NCI-H1694 (cell line): ENCODE measurements around the gene MEG3.

ENCODE experiments used
- DNase-seq: peaks from one replicate; lab custom pipeline; 2025; lab: John Stamatoyannopoulos, UW

Gene MEG3

DNA sequence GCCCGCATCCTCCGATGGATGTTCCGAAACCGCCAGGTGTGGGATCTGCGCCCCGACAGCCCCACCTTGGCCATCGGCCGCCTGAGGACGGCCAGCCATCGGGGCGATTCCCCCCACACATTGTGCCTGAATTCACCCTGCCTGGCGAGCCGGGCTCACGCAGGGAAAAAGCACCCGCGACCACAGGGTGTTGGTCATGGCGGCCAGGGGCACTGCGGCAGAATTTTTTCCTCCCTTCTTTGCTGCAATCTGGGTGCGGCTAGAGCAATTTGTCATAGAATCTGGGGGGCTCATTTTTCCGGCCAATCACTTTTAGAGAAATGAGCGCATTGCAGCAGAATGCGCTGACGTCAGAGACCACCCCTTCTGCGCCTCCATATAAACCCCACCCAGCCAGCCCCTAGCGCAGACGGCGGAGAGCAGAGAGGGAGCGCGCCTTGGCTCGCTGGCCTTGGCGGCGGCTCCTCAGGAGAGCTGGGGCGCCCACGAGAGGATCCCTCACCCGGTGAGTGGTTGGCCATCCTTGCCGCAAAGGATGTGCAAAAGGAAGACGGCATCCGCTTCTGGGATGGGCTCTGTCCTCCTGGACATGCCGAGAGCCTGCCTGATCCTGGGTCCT is at the start of gene MEG3:
MEG3 (plus strand) TSS at position 406 of the 619 bp plus-strand sequence.
- DNase-seq, result no peak

DNA sequence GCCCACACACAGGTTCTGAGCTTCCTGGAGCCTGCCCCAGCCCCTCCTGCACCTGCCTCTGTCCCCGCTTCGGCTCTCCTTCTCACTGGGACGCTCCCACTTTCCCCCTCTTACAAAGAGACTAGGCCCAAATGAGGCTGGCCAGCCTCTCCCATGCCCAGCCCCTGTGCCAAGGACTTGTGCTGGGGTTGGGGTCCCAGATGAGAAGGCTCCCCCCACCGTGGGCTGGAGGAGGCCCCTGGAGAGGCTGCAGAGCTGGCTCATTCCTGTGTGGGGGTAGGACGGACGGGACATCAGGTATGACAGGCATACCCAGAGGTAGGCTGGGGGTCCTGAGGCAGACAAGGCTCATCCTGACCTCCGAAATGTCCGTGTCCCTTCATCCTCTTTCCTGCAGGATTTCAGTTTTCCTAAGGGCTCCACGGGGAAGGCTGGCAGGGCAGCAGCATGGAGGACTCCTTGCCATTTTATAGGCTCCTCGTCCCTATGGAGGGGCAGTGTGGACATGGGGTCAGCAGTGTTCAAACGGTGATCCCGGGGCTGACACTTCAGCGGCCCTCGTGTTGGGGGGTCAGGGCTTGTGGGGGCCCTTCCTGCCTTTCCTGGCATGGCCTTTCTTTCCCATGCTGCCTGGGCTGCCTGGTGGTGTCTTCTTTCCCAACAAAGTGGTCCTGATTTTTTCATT is 49.1 kb upstream of the MEG3 start:
- DNase-seq, result no peak

DNA sequence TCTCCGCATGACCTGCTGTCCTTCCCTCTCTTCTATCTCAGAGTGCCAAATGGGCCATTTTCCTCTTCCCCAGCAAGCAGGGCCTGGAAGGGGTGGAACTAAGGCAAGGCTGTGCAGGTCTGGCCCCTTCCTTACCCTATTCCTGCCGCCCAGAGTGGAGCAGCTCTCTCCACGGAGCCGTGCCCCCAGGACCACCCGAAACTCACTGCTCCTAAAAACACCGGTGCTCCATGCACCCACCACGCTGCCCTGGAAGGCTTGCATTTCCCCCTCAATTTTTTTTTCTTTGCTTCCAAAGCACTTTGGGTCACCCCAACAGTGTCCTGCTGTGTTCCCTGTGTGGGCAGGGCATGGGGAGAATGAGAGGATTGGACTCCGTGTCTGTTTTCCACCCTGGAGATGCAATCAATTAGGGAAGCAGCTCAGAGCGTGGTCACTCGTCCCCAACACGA is 48.5 kb upstream of the MEG3 start:
- no peak for DNase-seq

DNA sequence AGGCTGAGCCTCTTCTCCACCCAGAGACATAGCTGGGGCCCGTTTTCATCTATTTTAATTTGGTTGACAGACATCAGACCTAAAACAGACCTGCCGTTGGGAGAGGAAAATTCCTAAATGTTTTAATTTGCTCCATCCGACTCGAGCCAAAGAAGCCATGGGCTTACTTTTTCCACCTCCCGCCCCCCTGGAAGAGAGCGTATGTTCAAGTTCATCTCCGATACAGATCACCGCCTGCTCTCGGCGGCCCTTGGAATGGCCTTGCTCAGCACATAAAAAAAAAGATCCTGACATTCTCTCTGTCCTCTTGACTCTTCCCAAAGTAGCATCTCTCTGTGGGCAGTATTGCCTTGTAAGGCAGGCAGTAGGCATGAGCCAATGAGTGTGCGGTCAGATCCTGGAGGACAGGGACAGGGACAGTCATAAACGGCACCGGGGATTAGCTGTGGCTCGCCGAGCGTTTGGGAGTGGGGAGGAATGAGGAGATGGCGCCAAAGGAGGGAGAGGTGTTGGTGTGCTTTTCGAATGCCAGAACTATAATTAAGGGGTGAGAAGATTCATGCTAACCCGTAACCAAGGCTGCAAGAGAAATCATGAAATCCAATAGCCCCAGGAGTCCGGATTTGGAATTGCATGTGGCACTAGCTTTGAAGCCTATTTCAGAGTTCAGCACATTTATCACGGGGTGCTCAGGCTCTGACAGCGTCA is 47.9 kb upstream of the MEG3 start:
- no peak for DNase-seq

DNA sequence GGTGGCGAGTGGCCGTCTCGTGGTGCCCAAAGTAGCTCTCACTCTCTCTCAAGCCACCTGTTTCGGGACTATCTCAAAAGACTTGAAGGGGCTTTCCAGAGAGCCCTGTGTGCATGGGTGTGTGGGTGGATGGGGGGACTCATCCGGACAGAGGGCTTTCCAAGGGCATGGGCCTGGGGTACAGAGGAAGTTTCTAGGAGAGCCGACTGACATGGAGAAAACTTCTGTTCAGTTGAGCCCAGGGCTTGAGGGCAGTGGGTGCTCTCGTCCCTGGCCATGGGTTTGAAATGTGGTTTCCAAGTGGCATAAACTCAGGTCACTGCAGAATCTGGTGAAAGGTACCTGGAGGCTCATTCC is 47.4 kb upstream of the MEG3 start:
- DNase-seq, result no peak

DNA sequence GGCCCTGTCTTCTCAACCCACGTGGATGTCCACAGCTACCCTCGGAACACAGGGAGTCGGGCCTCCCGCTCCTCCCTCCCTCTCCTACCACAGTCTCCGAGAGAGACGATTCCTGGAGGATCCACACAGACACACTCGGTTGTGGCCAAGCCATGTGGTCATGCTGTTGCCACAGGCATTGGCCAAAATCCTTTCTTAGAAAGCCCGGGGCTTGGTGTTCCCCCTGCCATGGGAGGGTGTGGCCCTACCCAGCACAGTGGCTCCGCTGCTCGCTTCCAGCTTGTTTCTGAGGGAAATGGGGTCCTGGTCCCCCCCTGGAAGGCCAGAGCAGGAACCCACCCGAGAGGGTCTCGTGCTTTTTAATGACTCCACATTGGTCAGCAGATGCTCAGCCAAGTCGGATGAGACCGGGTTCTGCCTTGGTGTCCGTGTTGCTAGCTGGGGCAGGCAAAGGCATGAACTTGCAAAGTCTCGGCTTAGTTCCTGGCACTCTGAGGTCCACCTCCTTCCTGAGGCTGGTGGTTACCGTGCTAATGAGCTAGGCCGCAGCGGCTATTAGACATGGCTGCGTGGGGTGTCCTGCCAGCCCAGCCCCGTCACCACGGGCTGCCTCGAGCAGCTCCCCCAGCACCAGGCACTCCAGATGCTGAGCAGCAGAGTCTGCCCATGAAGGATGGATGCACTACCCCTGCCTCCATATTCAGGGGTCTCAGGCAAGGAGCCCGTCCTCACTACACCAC is 46.8 kb upstream of the MEG3 start:
- DNase-seq, result no peak

DNA sequence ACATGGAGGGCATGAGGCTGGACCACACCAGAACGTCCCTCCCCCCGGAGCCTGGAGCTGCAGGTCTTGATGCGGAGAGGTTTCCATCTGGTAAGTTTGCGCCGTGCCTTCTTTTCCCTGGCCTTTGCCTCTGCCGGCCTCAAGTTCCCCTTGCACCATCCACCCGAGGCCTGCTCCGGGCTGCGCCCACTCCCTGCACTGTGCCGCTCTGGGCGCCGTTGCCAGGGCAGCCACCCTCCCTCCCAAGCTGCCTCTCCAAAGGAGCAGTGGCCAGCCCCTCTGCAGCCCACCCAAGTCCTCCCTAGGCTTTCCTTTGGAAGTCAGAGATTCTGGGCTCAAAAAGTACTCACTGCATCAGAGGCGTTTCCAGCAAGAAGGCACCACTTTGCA is 46.2 kb upstream of the MEG3 start:
- no peak for DNase-seq

DNA sequence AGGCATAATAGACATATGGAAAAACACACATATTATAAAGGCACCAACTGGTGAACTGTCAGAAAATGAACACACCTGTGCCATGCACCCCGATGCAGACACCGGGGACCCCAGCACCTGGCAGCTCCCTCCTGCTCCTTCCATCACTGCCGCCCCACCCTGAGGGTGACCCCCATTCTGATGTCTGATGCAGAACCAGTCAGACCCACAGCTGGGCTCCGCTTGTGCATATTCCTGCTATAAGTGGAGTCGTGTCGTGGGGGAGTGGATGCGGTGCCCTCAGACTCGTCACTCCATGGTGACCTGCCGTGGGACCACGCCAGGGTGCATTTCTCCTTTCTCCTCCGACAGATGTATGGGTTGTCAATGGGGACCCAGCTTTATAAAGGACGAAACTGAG is 45.7 kb upstream of the MEG3 start:
- DNase-seq, result no peak

DNA sequence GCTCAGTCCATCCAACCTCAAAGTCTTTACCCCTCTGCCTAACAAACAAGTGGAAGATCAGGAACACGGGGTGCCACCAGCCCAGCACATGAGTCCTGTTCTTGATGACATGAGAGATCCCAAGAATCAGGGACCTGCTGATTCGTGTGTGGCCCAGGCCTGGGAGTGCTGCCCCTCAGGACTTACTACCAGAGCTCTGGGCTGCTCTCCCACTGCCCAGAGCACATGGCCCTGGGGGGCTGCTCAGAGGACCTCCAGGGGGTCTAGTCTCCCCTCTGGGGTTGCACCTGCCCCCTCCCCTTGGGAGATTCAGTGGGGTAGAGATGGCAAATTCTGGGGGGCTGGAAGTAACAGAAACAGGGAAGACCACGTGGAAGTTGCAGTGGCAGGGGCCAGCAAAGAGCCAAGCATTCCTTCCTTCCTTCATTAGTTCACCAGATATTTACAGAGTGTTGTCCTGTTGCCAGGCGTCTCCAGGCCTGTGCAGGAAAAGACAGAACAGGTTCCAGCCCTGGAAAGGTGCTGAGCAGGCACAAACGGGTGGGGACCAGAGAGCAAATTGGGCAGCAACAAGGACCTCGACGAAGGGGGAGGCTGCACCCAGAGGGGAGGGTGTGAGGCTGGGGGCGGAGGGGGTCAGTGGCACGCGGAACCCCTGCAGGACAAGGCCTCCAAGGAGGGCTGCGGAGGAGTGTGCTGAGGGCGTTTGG is 45.1 kb upstream of the MEG3 start:
- no peak for DNase-seq

DNA sequence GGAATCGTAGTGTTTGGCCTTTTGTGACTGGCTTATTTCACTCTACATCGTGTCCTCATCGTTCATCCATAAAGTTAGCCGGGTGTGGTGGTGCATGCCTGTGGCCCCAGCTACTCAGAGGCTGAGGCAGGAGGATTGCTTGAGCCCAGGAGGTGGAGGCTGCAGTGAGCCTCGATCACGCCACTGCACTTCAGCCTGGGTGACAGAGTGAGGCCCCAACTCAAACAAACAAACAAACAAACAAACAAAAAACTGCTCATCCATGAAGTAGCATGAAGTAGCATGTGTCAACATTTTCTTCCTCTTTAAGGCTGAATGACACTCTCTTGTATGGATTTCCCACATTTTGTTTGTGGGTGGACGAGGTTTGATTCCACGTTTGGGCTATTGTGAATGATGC is 44.0 kb upstream of the MEG3 start:
- no peak for DNase-seq

DNA sequence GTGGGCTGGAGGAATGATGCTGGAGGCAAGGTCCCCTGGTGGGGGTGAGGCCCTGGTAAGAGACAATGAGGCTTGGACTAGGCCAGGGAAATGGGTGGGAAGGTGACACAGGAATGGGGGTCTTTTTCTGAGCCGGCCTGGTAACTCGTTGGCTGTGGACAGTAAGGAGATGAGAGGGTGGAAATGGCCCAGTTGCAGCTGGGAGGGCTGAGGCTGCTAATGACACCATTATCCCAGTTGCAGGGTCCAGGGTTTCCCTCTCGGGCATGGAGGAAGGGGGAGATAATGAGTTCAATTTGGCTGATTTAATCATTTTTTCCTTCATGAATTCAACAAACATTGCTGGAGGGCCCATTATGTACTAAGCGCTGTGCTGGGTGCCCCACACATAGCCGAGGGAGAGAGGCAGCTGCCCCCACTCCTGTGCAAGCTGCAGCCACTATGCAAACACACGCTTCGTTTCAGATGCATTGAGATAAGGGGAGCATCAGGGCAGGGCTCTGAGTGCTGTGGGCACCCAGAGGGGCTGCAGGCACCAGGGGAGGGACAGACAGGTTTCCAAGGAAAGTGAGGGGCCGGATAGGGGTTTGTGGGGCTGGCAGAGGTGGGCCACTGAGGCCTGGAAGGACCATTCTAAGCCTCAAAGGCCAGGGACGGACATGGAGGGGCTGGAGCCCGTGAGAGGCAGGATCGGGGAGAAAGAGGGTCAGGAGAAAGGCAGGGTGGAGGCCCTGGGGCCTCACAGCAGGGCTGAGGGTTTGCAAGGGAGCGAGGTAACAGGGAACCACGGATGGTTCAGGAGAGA is 43.2 kb upstream of the MEG3 start:
- no peak for DNase-seq

DNA sequence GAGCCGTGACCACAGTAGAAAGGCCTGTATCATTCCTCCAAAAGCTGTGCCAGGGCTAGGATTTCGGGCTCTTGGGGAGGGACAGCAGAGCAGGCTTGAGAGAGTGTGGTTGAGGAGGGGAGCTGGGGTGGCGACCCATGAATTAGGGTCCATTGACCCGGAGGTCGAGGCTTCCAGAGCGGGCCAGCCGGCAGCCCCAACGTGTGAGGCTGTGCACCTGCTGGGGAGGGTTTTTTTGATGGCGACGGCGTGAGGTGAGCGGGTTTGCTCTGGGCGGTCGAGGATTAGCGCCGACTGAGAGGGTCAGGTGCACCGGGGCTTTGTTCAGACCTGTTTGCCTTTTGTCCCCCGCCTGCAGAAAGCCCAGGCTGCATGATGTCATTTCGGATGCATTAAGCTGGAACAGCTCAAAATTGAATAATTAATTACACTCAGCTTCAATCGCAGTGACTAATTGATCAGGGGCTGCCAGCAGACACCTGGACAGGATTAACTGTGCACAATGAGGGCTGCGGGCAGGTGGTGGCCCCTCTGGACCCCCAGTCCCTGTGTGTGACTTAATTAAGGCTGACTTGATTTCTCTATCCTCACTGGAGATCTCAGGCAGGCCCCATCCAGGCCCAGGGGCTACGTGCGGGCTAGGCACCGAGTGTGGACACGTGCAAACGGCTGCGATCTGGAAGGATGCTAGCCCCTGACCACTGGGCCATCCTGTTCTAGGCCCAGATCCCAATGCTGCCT is 42.1 kb upstream of the MEG3 start:
- DNase-seq, result no peak

DNA sequence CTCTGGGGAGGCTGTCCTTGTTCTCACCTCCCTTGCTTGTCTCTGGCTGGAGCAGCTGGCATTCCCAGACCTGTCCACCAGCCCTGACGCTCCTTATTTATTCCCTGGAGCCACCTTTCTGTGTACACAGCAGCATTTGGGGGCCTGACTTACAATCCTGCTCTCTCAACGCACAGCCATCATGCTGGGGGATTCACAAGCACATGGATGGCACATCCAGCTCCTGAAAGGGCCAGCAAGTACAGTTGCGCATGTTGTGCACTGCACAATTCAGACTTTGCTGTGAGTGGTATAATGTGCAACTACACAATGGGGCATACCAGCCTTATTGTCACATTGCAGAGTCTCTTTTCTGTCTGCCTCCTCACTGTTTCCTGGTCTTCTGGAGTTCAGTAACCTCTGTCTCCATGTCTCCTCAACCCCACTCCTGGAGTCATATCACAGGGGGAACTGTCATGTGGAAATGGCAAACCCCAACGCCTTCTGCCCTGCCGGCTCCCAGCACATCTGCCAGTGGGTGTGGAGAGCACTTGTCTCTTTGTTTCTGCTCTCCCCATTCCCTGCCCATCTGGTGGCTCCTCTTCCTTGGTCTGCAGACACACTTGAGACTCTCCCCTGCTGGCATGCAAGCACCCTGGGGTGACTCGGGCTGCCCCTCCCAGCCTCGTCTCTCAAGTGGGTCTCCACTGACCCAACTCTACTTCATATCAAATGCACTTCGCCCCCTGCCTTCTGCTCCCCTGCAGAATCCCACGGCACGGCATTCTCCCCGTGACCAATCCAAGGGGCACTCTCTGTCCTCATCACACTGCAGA is 41.2 kb upstream of the MEG3 start:
- DNase-seq, result peak; percentile 56

DNA sequence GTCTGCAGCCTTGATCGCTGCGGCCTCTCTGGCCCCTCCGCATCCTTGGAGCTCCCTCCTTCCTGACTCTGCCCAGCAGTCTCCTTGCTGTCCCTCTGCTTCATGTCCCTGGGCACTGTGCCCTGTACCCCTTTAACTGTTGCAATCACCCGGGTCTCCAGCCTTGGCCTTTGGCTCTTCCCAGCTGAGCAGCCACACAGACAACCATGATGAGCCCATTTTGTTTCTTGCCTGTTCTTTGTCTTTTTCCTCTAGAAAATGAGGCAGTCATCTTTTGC is 40.6 kb upstream of the MEG3 start:
- no peak for DNase-seq

DNA sequence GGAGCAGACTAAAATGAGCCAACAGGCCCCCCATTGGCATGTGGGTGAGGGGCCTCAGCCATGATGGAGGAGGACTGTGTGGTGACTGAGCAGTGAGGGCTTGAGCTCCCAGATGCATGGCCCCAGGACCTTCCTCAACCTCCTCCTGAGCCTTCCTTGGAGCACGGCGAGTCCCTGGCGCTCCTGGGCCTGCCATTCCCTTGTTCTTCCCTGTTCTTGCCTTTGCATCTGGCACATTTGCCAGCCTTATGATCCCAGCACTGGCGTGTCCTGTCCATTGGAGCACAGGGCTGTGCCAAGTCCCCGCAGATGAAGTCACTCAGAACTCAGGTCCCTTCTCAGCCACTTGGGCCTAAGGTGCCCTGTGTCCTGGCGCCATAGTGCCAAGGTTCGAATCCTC is 40.3 kb upstream of the MEG3 start:
- DNase-seq, result no peak

DNA sequence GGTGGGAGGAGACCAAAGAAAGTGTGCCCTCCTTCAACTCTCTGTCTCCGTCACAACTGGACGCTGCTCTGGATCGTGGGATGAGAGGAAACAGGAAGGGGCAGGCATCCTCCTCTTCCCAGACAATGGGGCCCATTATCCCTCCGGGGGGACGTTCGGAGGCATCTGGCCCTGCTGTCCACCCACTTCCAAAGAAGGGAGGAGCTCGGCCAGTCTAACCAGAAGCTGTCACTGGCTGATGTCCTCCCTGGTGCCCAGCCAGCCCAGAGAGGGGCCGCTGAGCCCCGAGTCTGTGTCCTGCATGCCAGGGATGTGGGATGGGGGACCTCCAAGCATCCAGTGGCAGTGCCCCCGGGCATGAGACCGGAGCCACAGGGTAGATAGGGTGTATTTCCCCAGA is 39.8 kb upstream of the MEG3 start:
- DNase-seq, result no peak

DNA sequence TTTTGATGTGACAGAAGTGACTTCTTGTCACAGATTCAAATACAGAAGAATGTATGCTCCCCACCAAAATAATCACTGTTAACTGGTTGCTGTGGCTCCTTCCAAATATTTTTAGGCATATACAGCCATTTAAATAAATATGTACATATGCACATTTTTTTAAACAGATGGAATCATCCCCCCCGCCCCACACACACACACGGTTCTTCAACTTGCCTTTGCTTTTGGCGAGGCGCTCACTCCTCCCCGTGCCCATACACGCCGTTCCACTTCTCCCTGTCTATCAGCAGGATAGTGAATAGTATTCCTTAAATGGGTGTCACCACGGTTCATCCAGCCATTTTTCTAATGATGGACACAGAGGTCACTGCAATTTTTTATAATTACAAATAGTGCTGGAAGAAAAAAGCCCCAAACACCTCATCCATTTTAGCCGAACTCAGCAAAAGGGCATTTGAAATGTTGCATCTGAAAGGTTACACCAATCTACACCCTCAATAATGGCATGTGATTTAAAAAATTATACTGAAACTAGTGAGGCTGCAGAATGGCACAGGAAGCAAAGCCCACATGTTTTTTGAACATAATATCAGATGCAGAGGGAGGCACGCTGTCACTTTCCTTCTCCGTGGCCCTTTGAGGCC is 39.2 kb upstream of the MEG3 start:
- peak; percentile 77 for DNase-seq

DNA sequence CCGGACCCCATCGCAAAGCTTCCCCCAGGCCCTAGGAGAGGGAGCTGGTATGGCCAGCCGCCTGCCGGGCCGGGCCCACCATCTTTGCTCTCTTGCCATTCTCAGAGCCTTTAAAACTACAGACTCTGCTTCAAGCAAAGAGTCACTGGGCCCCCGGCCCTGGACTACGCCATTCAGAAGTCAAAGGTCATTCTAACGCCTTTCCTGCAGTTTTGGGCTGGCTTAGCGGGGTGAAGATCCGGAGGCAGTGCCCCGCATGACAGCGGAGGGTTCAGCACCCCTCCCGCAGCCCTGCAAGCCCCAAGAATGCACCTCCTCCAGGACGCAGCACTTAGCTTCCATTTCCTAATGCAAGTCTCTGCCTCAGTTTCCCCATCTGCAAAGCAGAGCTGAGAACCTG is 38.3 kb upstream of the MEG3 start:
- DNase-seq, result no peak

DNA sequence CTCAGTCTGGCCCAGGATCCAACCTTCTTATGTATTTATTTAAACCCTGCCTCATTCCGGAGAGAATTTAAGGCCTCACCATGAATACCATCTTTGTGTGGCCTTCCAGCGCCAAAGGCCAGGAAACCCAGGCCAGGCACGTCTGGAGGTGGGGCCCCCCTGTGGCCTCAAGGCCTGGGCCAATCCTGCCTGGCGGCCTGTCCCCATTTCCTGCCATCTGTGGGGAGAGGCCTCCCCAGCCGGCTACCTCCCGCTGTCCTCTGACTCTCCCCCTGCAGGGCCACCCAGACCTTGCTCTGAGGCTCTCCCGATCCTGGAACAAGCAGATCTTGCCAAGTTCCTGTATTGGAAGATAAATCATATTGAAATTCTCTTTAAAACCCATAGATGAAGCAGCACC is 37.4 kb upstream of the MEG3 start:
- DNase-seq, result no peak

DNA sequence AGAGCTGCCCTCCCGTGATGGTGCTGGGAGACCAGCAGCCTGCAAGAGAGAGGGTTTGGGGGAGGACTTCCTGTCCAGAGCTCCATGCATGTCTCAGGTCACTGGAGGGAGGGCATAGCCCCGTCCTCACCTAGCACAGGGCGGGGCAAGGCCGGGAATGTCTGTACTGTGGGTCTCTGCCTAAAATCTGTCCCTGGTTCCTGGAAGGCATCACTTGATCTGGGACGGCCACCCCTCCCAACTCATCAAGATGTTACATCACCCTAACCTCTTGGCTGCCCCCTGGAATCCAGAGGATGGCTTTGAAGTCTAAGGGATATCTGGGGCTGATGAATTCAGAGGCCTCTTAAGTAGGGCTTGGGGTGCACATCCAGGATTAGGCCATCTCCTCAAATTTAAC is 37.0 kb upstream of the MEG3 start:
- no peak for DNase-seq
